K562 (cell line): ENCODE measurements around the gene DDOST. TPM values are rescaled to one million over a fixed set of nuclear protein-coding genes. Genes with fewer than 3 reads are reported as not detected.

Experiments
- ADNP ChIP-seq: fragments of 200-800 bp; sonication (Bioruptor generic); IDR thresholded peaks from 2 replicates; pipeline ENCODE4 v1.6.1; 2016; ENCODE audit warnings: missing genetic modification characterization, missing compliant biosample characterization
- BCOR ChIP-seq: fragments of 450-650 bp; IDR thresholded peaks from 2 replicates; pipeline ENCODE4 v1.6.1; 2016
- CBX3 ChIP-seq, 2 experiments: IDR thresholded peaks; 1 replicate in 1 of 2; 2 replicates in 1 of 2; pipeline ENCODE4 v1.6.1; 2012; ENCODE audit warnings: inconsistent platforms in 2 of 2, low read length in 2 of 2, borderline replicate concordance in 1 of 2, control low read depth in 1 of 2
- CC2D1A ChIP-seq: fragments of 450-650 bp; IDR thresholded peaks from 2 replicates; pipeline ENCODE4 v1.6.1; 2017; ENCODE audit warnings: mild to moderate bottlenecking
- CHD4 ChIP-seq: fragments of 200-600 bp; sonication (generic); IDR thresholded peaks from 3 replicates; pipeline ENCODE4 v1.6.1; 2012; ENCODE audit warnings: low read depth, mild to moderate bottlenecking, mixed read lengths, low read length, inconsistent platforms; ENCODE audit not compliant: insufficient read depth, insufficient replicate concordance, poor library complexity, severe bottlenecking
- EGR1 ChIP-seq: fragments of 450-650 bp; conservative IDR thresholded peaks from 2 replicates; pipeline ENCODE4 v1.6.1; 2017; ENCODE audit warnings: mild to moderate bottlenecking
- EP300 ChIP-seq: IDR thresholded peaks from 2 replicates; pipeline ENCODE4 v1.6.1; 2012; ENCODE audit warnings: low read length, improper control_type of control experiment
- HDAC2 ChIP-seq: fragments of 450-650 bp; IDR thresholded peaks from 2 replicates; pipeline ENCODE4 v1.6.1; 2016; ENCODE audit warnings: mild to moderate bottlenecking
- HNRNPLL ChIP-seq: fragments of 200-400 bp; formaldehyde crosslinking; IDR thresholded peaks from 2 replicates; pipeline ENCODE4 v1.6.1; 2017; ENCODE audit warnings: low read length, low read depth, mild to moderate bottlenecking; ENCODE audit not compliant: poor library complexity, severe bottlenecking
- KDM1A ChIP-seq, 2 experiments: fragments of 450-650 bp; IDR thresholded peaks; 2 replicates each; pipeline ENCODE4 v1.6.1; 2016; ENCODE audit warnings: mild to moderate bottlenecking in 2 of 2
- MTF1 ChIP-seq: fragments of 250-450 bp; sonication (Bioruptor Pico); IDR thresholded peaks from 2 replicates; pipeline ENCODE4 v1.9.0; 2021; ENCODE audit warnings: moderate library complexity, mild to moderate bottlenecking, inconsistent platforms, borderline replicate concordance
- RBM25 ChIP-seq: fragments of 200-400 bp; formaldehyde crosslinking; IDR thresholded peaks from 2 replicates; pipeline ENCODE4 v1.6.1; 2018; ENCODE audit warnings: low read length, low read depth, moderate library complexity; ENCODE audit not compliant: severe bottlenecking
- SLC30A9 ChIP-seq: fragments of 250-450 bp; sonication (Bioruptor Pico); IDR thresholded peaks from 2 replicates; pipeline ENCODE4 v1.8.0; 2022; ENCODE audit warnings: mild to moderate bottlenecking, moderate library complexity
- ZFPM2 ChIP-seq: fragments of 250-450 bp; sonication (Bioruptor Pico); IDR thresholded peaks from 2 replicates; pipeline ENCODE4 v1.5.1; 2022; ENCODE audit warnings: mild to moderate bottlenecking
- ZNF445 ChIP-seq: fragments of 250-450 bp; sonication (Bioruptor Pico); IDR thresholded peaks from 2 replicates; pipeline ENCODE4 v1.4.0; 2020; ENCODE audit warnings: low read depth, mild to moderate bottlenecking, moderate library complexity
- polyA plus RNA-seq, 8 experiments: library from polyadenylated mRNA; depleted of rRNA in 4 of 8; stranded (reverse) in 5 of 8; unstranded in 3 of 8; fragments of >200 nt; fragmentation: Nextera tagmentation in 2 of 8; fragmentation: Illumina TruSeq in 1 of 8; extraction: Ambion mirVana in 2 of 8; extraction: Trizol in 1 of 8; gene quantifications; 2 replicates each; pipeline versions ENCODE4 v1.2.1 to v1.2.3, GENCODE V29; 2011 to 2014; ENCODE audit warnings: inconsistent platforms in 1 of 8, missing spikeins in 1 of 8
- total RNA-seq, 7 experiments: library from RNA; depleted of rRNA in 6 of 7; stranded (reverse); fragments of >200 nt in 6 of 7; fragmentation: Illumina TruSeq in 2 of 7; extraction: Trizol in 2 of 7; gene quantifications; 2 replicates each; pipeline versions ENCODE4 v1.2.1 to v1.2.3, GENCODE V29; 2011 to 2021; ENCODE audit warnings: low replicate concordance in 1 of 7

The DDOST gene
- total and polyA plus RNA-seq, 9 of the 15 experiments (the other 6 are each of a cell fraction or from before 2014, with no cell fraction given): 173 to 306 (median 222) TPM

GRCh38 chr1:20616847-20617487 is 44.2 kb downstream of the DDOST start (continued):
- TF ChIP-seq CHD4: peak; percentile 73
- TF ChIP-seq RBM25: peak; percentile 84
- no peak for TF ChIP-seq EGR1
- no peak for TF ChIP-seq MTF1 (CRISPR knock-in tag)
- peak; percentile 72 for TF ChIP-seq CC2D1A
- TF ChIP-seq ZNF445 (CRISPR knock-in tag): no peak
- no peak for TF ChIP-seq HNRNPLL
- TF ChIP-seq EP300: no peak
- 0 out of 3 replicates have a peak, but pooled peaks of 1 of the 2 experiments have one; percentile 15 for TF ChIP-seq CBX3 (IDR thresholded peaks at IDR 0.05; ENCODE audit: borderline replicate concordance in 1 of 2, low read length in 2 of 2)
- peak; percentile 88 for TF ChIP-seq ADNP
- peak; percentile 90 for TF ChIP-seq HDAC2
- no peak for TF ChIP-seq SLC30A9 (CRISPR knock-in tag)
- TF ChIP-seq ZFPM2 (CRISPR knock-in tag): no peak
- TF ChIP-seq KDM1A (IDR thresholded peaks at IDR 0.05): peak; percentile 82
- TF ChIP-seq BCOR: peak; percentile 98
